ENCODE results near the gene IL36RN. TPM values are rescaled to one million over a fixed set of nuclear protein-coding genes. Genes with fewer than 3 reads are reported as not detected.

Gene IL36RN
- polyA plus RNA-seq, 1 donor from 2014 or later = not detected

DNA sequence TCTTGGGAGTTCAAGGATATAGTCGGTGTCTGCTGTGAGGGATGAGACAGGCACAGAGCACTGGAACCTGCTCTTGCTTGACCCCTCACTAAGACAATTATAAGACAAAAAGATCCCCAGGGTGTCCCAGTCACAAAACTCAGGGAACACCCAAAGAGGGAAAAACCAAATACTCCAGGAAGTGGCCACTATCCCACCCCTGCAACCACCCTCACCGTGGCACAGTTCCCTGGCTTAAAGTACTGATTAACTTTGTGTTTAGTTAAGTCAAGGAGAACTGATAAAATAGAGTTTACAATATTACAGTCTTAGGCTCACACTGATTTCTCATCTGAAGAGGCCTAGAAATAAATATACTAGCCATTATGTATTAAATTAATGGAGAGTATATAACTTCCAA lies 19.8 kb upstream of the IL36RN start:
- TF ChIP-seq EP300 (conservative IDR thresholded peaks at IDR 0.05; ENCODE audit: poor library complexity, severe bottlenecking) = no peak
- Histone ChIP-seq H3K79me2 (replicated peaks; ENCODE audit: insufficient read depth, low read length) (no peaks in the 10 kb centered on the region), H3F3A (ENCODE audit: insufficient read depth, low read length, poor library complexity, severe bottlenecking) (no peaks in the 10 kb centered on the region), H3K4me2 (ENCODE audit: low read length) (no peak overlapping the region), H3K36me3 (ENCODE audit: insufficient read depth, low read length) (no peaks in the 10 kb centered on the region), H4K20me1 (ENCODE audit: insufficient read depth) (no peaks in the 10 kb centered on the region), H2AFZ (ENCODE audit: low read depth, low read length) (no peak overlapping the region), H3K4me3 (ENCODE audit: low read length) (no peak overlapping the region), H3K27ac (ENCODE audit: low read length) (no peak overlapping the region), H3K9me2 (ENCODE audit: insufficient read depth, low read length) (no peaks in the 10 kb centered on the region), H3K27me3 (ENCODE audit: insufficient read depth, low read depth, low read length) (no peaks in the 10 kb centered on the region), H3K9me3 (ENCODE audit: low read length) (no peaks in the 10 kb centered on the region), H3K9ac (ENCODE audit: low read length) (no peak overlapping the region)

DNA sequence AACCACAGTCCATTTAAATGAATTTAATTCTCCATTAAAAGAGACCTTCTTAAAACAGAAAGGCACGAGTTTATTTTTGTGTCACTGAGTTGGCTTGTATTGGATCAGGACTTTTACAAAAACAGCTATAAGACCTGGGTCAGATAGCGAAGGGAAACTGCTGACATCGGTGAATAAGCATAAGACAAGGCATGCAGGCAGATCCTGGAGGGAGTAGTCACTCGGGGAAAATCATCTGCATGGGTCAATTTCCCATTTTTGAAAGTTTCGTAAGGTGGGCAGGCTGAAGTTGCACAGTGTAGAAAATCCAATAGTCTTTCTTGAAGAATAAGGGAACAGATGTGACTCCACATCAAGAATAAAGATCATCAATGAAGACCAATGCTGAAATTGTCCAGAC lies 19.3 kb upstream of the IL36RN start:
- H3K27ac ChIP-seq (ENCODE audit: low read length) = no peak overlapping the region

DNA sequence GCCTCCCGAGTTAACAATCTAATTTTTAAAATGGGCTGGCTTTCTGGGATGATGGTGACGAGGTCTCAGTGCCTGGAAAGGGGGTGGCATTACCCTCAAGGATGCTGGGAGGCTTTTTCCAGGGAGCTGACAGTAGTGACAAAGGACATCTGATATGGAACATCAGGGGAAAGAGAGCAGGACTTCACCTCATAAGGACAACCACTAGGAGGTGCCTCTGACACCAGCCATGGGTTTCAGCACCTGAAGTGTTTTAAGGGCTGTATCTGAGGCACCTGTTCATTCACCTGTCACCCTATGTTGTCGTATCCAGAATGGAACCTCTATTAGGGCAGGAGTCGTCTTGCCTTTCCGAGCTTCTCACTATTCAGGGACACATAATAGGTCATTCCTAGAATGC lies 17.1 kb upstream of the IL36RN start:
- no peaks in the 10 kb centered on the region for H3K9me2 ChIP-seq (ENCODE audit: insufficient read depth, low read length)
- TF ChIP-seq SMC3 (conservative IDR thresholded peaks at IDR 0.05; ENCODE audit: poor library complexity) (no peak), POLR2AphosphoS5 (IDR thresholded peaks at IDR 0.05) (no peak), EP300 (conservative IDR thresholded peaks at IDR 0.05; ENCODE audit: poor library complexity, severe bottlenecking) (no peak), RAD21 (conservative IDR thresholded peaks at IDR 0.05) (no peak)
- TF ChIP-seq, protein P1, sequence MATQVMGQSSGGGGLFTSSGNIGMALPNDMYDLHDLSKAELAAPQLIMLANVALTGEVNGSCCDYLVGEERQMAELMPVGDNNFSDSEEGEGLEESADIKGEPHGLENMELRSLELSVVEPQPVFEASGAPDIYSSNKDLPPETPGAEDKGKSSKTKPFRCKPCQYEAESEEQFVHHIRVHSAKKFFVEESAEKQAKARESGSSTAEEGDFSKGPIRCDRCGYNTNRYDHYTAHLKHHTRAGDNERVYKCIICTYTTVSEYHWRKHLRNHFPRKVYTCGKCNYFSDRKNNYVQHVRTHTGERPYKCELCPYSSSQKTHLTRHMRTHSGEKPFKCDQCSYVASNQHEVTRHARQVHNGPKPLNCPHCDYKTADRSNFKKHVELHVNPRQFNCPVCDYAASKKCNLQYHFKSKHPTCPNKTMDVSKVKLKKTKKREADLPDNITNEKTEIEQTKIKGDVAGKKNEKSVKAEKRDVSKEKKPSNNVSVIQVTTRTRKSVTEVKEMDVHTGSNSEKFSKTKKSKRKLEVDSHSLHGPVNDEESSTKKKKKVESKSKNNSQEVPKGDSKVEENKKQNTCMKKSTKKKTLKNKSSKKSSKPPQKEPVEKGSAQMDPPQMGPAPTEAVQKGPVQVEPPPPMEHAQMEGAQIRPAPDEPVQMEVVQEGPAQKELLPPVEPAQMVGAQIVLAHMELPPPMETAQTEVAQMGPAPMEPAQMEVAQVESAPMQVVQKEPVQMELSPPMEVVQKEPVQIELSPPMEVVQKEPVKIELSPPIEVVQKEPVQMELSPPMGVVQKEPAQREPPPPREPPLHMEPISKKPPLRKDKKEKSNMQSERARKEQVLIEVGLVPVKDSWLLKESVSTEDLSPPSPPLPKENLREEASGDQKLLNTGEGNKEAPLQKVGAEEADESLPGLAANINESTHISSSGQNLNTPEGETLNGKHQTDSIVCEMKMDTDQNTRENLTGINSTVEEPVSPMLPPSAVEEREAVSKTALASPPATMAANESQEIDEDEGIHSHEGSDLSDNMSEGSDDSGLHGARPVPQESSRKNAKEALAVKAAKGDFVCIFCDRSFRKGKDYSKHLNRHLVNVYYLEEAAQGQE (IDR thresholded peaks at IDR 0.05; ENCODE audit: borderline replicate concordance) = no peak
- TF ChIP-seq, protein P2, sequence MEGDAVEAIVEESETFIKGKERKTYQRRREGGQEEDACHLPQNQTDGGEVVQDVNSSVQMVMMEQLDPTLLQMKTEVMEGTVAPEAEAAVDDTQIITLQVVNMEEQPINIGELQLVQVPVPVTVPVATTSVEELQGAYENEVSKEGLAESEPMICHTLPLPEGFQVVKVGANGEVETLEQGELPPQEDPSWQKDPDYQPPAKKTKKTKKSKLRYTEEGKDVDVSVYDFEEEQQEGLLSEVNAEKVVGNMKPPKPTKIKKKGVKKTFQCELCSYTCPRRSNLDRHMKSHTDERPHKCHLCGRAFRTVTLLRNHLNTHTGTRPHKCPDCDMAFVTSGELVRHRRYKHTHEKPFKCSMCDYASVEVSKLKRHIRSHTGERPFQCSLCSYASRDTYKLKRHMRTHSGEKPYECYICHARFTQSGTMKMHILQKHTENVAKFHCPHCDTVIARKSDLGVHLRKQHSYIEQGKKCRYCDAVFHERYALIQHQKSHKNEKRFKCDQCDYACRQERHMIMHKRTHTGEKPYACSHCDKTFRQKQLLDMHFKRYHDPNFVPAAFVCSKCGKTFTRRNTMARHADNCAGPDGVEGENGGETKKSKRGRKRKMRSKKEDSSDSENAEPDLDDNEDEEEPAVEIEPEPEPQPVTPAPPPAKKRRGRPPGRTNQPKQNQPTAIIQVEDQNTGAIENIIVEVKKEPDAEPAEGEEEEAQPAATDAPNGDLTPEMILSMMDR (IDR thresholded peaks at IDR 0.05; ENCODE audit: poor library complexity, severe bottlenecking) = no peak

More for the DNA sequence above, 19.3 kb upstream of the IL36RN start:
- Histone ChIP-seq H2AFZ (ENCODE audit: low read depth, low read length) (no peak overlapping the region), H3K9ac (ENCODE audit: low read length) (no peak overlapping the region), H3K9me2 (ENCODE audit: insufficient read depth, low read length) (no peaks in the 10 kb centered on the region), H3K9me3 (ENCODE audit: low read length) (no peaks in the 10 kb centered on the region), H3K4me2 (ENCODE audit: low read length) (no peak overlapping the region), H3F3A (ENCODE audit: insufficient read depth, low read length, poor library complexity, severe bottlenecking) (no peaks in the 10 kb centered on the region), H3K36me3 (ENCODE audit: insufficient read depth, low read length) (no peaks in the 10 kb centered on the region), H3K79me2 (replicated peaks; ENCODE audit: insufficient read depth, low read length) (no peaks in the 10 kb centered on the region), H3K4me3 (ENCODE audit: low read length) (no peak overlapping the region), H3K27me3 (ENCODE audit: insufficient read depth, low read depth, low read length) (no peaks in the 10 kb centered on the region), H4K20me1 (ENCODE audit: insufficient read depth) (no peaks in the 10 kb centered on the region)
- no peak for TF ChIP-seq TAF1 (IDR thresholded peaks at IDR 0.05; ENCODE audit: low read depth)
- TF ChIP-seq EP300 (conservative IDR thresholded peaks at IDR 0.05; ENCODE audit: poor library complexity, severe bottlenecking) = no peak
- TF ChIP-seq, protein P1 (IDR thresholded peaks at IDR 0.05; ENCODE audit: borderline replicate concordance) = no peak
- no peak for TF ChIP-seq SMC3 (conservative IDR thresholded peaks at IDR 0.05; ENCODE audit: poor library complexity)
- TF ChIP-seq POLR2AphosphoS5 (IDR thresholded peaks at IDR 0.05) = no peak
- no peak for TF ChIP-seq MXI1 (conservative IDR thresholded peaks at IDR 0.05; ENCODE audit: poor library complexity, severe bottlenecking)
- TF ChIP-seq, protein P2 (IDR thresholded peaks at IDR 0.05; ENCODE audit: poor library complexity, severe bottlenecking) = no peak
- TF ChIP-seq RAD21 (conservative IDR thresholded peaks at IDR 0.05) = no peak

More for the DNA sequence above, 17.1 kb upstream of the IL36RN start:
- H4K20me1 ChIP-seq (ENCODE audit: insufficient read depth) = no peaks in the 10 kb centered on the region
- H3K9me3 ChIP-seq (ENCODE audit: low read length) = no peaks in the 10 kb centered on the region
- no peak overlapping the region for H2AFZ ChIP-seq (ENCODE audit: low read depth, low read length)
- no peaks in the 10 kb centered on the region for H3K79me2 ChIP-seq (replicated peaks; ENCODE audit: insufficient read depth, low read length)
- no peaks in the 10 kb centered on the region for H3K27me3 ChIP-seq (ENCODE audit: insufficient read depth, low read depth, low read length)
- no peaks in the 10 kb centered on the region for H3F3A ChIP-seq (ENCODE audit: insufficient read depth, low read length, poor library complexity, severe bottlenecking)
- no peak overlapping the region for H3K4me2 ChIP-seq (ENCODE audit: low read length)
- H3K36me3 ChIP-seq (ENCODE audit: insufficient read depth, low read length) = no peaks in the 10 kb centered on the region
- no peak overlapping the region for H3K4me3 ChIP-seq (ENCODE audit: low read length)
- H3K27ac ChIP-seq (ENCODE audit: low read length) = no peak overlapping the region
- no peak overlapping the region for H3K9ac ChIP-seq (ENCODE audit: low read length)
